KOPT-K1 (cell line): ENCODE measurements around the gene LYRM9.
"Not testable (repeated sequence)": the region's sequence is repeated elsewhere in the genome, so short reads cannot be mapped to it uniquely, and the experiment has no call there.

Experiments
- H3K27ac ChIP-seq: fragments of 200-600 bp; sonication (generic); 2 replicates; pipeline ENCODE4 v1.5.1; 2016; ENCODE audit warnings: antibody characterized with exemption, mild to moderate bottlenecking, low read depth, low read length; ENCODE audit not compliant: poor library complexity, severe bottlenecking
- H3K36me3 ChIP-seq: fragments of 200-600 bp; sonication (generic); 2 replicates; pipeline ENCODE4 v1.5.1; 2017; ENCODE audit warnings: antibody characterized with exemption, mild to moderate bottlenecking, low read length, moderate library complexity; ENCODE audit not compliant: insufficient read depth
- H3K9me3 ChIP-seq: fragments of 200-600 bp; sonication (generic); 2 replicates; pipeline ENCODE4 v1.5.1; 2017; ENCODE audit warnings: antibody characterized with exemption, low read length, mild to moderate bottlenecking; ENCODE audit not compliant: insufficient read depth, poor library complexity, severe bottlenecking

LYRM9 gene

GRCh38 chr17:27846042-27846655 is 47.0 kb downstream of the LYRM9 start:
- Histone ChIP-seq H3K9me3 (peaks cover 5% of the 10 kb centered on the region), H3K36me3 (no peaks in the 10 kb centered on the region)

GRCh38 chr17:27845264-27846041 is 47.7 kb downstream of the LYRM9 start:
- Histone ChIP-seq H3K9me3 (peaks cover 5% of the 10 kb centered on the region), H3K27ac (peak overlapping the region; percentile 56), H3K36me3 (no peaks in the 10 kb centered on the region)

More at GRCh38 chr17:27846042-27846655, 47.0 kb downstream of the LYRM9 start:
- H3K27ac ChIP-seq, result peak overlapping the region; percentile 56

- H3K9me3 ChIP-seq, result no peaks in the 10 kb centered on the region
- H3K27ac ChIP-seq, result no peak overlapping the region
- H3K36me3 ChIP-seq, result no peaks in the 10 kb centered on the region
Measured at GRCh38 chr17:27840688-27841087, 52.5 kb downstream of the LYRM9 start.

- H3K36me3 ChIP-seq, H3K27ac ChIP-seq, H3K9me3 ChIP-seq: not testable (repeated sequence)
Measured at GRCh38 chr17:27840406-27840678, 52.8 kb downstream of the LYRM9 start.

GRCh38 chr17:27839571-27840405 is 53.4 kb downstream of the LYRM9 start:
- H3K36me3 ChIP-seq, H3K27ac ChIP-seq, H3K9me3 ChIP-seq: not testable (repeated sequence)

- H3K9me3 ChIP-seq, H3K36me3 ChIP-seq, H3K27ac ChIP-seq: not testable (repeated sequence)
Measured at GRCh38 chr17:27838607-27839006, 54.6 kb downstream of the LYRM9 start.

GRCh38 chr17:27837769-27838168 is 55.4 kb downstream of the LYRM9 start:
- not testable (repeated sequence) for H3K36me3 ChIP-seq, H3K27ac ChIP-seq
- peaks cover 11% of the 10 kb centered on the region for H3K9me3 ChIP-seq

- peaks cover 11% of the 10 kb centered on the region for H3K9me3 ChIP-seq
Measured at GRCh38 chr17:27836651-27837050, 56.5 kb downstream of the LYRM9 start.

GRCh38 chr17:27834571-27834970 is 58.6 kb downstream of the LYRM9 start:
- H3K36me3 ChIP-seq, result no peaks in the 10 kb centered on the region
- H3K27ac ChIP-seq, result no peak overlapping the region
- H3K9me3 ChIP-seq, result peaks cover 11% of the 10 kb centered on the region

More at GRCh38 chr17:27836651-27837050, 56.5 kb downstream of the LYRM9 start:
- no peak overlapping the region for H3K27ac ChIP-seq
- H3K36me3 ChIP-seq, result no peaks in the 10 kb centered on the region

- peaks cover 11% of the 10 kb centered on the region for H3K9me3 ChIP-seq
- no peak overlapping the region for H3K27ac ChIP-seq
- no peaks in the 10 kb centered on the region for H3K36me3 ChIP-seq
Measured at GRCh38 chr17:27832831-27833230, 60.3 kb downstream of the LYRM9 start.

GRCh38 chr17:27829888-27830287 is 63.3 kb downstream of the LYRM9 start:
- peaks cover 11% of the 10 kb centered on the region for H3K9me3 ChIP-seq
- H3K36me3 ChIP-seq, H3K27ac ChIP-seq: not testable (repeated sequence)

GRCh38 chr17:27829143-27829711 is 63.9 kb downstream of the LYRM9 start:
- H3K9me3 ChIP-seq, result peaks cover 11% of the 10 kb centered on the region
- not testable (repeated sequence) for H3K36me3 ChIP-seq, H3K27ac ChIP-seq
